Activated CD4-positive, alpha-beta memory T cell treated with anti-CD3 and anti-CD28 coated beads, Interleukin-2, amount 10 ng/mL, durations not matched to agents 7 days and 5 days (primary cell): ENCODE measurements around the gene SGSM2. TPM values are rescaled to one million over a fixed set of nuclear protein-coding genes. Genes with fewer than 3 reads are reported as not detected.

Source experiments
- CTCF ChIA-PET: fragments of 350-600 bp; sonication (Branson Sonifier 250); formaldehyde crosslinking; loops from one replicate; lab custom pipeline; 2021; ENCODE audit warnings: antibody characterized with exemption, inconsistent platforms; lab: Charles Lee
- POLR2A ChIA-PET: fragments of 350-600 bp; sonication (Branson Sonifier 250); formaldehyde crosslinking; loops from one replicate; lab custom pipeline; 2021; ENCODE audit warnings: antibody characterized with exemption; lab: Charles Lee
- DNase-seq: peaks from one replicate; pipeline ENCODE4 v3.0.0-alpha.2; 2020
- H3K27ac Mint-ChIP-seq: one replicate; pipeline ENCODE4 v1.8.0; 2021; ENCODE audit warnings: mild to moderate bottlenecking, mixed read lengths
- H3K27me3 Mint-ChIP-seq: one replicate; pipeline ENCODE4 v1.8.0; 2021; ENCODE audit warnings: mixed read lengths
- H3K36me3 Mint-ChIP-seq: one replicate; pipeline ENCODE4 v1.8.0; 2021; ENCODE audit warnings: low read depth, mixed read lengths
- H3K4me1 Mint-ChIP-seq: one replicate; pipeline ENCODE4 v1.8.0; 2021; ENCODE audit warnings: mixed read lengths
- H3K4me3 Mint-ChIP-seq: one replicate; pipeline ENCODE4 v1.8.0; 2021; ENCODE audit warnings: mild to moderate bottlenecking, mixed read lengths
- H3K9me3 Mint-ChIP-seq: one replicate; pipeline ENCODE4 v1.8.0; 2021; ENCODE audit warnings: mixed read lengths
- total RNA-seq, 2 experiments: library from RNA; stranded (reverse); gene quantifications; one replicate each; pipeline ENCODE4 v1.2.3, GENCODE V29; 2021

The SGSM2 gene
- total RNA-seq, 2 experiments from 2014 or later = 45.4 to 49.4 TPM

DNA sequence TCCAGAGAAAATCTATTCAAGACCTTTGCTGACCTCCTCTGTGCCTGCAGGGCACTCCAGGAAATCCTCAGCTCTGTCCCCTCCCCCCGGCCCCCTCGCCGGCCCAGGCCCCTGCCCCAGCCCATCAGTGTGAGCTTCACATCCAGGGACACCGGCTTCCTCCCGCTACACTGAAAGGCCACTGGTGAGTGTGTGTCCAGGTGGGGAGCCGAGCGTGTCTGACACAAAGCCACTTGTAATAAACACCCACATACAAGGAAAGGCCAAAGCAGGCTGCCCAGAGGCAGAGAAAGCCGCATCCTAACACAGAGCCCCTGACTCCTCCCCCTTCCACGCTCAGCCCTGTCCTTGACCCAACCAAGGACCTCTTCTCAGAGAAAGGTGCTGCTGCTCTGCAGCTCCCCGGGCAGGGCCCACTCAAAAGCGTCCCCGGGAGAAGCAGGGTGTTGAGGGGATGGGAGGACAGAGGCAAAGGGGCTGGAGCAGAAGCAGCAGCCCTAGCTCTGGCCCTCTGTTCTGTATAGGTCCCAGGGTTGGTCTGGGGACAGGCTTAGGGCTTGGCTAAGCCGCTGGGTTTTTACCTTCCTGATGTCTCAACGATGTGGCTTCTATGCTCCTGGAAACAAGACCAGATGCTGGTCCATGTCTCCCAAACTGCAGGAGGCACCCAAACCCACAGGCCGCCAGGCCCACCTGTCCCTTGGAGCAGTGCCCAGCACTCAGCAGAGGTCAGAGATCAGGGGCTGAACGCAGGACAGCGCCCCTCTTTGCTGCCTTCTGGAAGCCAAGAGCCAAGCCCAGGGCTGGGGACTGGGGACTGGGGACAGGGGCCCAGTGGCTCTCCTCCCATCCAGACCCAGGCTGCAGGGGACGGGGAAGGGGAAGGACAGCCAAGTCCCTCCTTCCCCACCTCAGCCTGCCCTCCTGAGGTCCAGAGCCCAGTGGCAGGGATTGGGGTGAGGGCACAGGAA is 48.2 kb downstream of the SGSM2 start:
- peaks cover 6% of the 10 kb centered on the region for H3K36me3 Mint-ChIP-seq
- no peaks in the 10 kb centered on the region for H3K9me3 Mint-ChIP-seq
- CTCF ChIA-PET = interaction anchor here (1.9 to 7.9 kb wide), 2 partner anchors 29 to 31 kb away, joined by 5 to 425 read pairs; no protein-coding TSS in a partner anchor
- H3K4me3 Mint-ChIP-seq = no peak overlapping the region
- POLR2A ChIA-PET = interaction anchor here (4.6 to 5.2 kb wide), 2 partner anchors 16 to 30 kb away, joined by 60 to 68 read pairs; partner anchors contain the start of gene MNT
- H3K27me3 Mint-ChIP-seq = no peaks in the 10 kb centered on the region
- H3K4me1 Mint-ChIP-seq = peaks cover 19% of the 10 kb centered on the region
- no peak overlapping the region for H3K27ac Mint-ChIP-seq
- DNase-seq = no peak

DNA sequence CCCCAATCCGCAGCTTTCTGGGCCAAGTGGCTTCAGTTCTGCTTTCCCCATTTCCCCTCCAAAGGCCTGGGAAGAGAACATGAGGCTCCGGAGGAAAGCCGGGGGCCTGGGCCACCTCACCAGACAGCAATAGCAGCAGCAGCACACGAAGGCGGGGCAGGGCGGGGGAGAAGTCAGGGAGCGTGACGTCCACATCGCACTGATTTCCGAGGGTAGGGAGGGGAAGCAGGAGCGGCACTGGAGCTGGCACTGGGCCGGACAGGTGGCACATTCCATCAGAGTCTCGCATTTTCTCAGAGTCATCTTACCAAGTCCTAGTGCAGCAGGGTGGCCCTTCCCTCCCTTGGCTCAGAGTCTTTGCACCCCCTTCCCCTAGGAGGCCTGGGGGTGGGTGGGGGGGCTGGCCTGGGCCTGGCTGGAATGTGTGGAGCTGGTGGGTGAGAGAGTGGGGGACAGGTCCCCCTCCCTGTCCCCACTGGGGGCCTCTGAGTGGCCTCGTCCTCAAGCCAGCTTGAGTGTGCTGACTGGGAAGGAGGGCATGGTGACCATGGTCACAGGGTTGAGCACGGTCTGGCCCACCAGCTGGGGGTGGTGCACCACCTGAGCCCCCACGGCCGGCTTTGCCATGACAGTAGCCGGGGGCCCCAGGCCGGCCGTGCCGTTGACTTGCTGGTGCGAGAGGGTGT is 49.2 kb downstream of the SGSM2 start:
- H3K4me3 Mint-ChIP-seq = no peak overlapping the region

DNA sequence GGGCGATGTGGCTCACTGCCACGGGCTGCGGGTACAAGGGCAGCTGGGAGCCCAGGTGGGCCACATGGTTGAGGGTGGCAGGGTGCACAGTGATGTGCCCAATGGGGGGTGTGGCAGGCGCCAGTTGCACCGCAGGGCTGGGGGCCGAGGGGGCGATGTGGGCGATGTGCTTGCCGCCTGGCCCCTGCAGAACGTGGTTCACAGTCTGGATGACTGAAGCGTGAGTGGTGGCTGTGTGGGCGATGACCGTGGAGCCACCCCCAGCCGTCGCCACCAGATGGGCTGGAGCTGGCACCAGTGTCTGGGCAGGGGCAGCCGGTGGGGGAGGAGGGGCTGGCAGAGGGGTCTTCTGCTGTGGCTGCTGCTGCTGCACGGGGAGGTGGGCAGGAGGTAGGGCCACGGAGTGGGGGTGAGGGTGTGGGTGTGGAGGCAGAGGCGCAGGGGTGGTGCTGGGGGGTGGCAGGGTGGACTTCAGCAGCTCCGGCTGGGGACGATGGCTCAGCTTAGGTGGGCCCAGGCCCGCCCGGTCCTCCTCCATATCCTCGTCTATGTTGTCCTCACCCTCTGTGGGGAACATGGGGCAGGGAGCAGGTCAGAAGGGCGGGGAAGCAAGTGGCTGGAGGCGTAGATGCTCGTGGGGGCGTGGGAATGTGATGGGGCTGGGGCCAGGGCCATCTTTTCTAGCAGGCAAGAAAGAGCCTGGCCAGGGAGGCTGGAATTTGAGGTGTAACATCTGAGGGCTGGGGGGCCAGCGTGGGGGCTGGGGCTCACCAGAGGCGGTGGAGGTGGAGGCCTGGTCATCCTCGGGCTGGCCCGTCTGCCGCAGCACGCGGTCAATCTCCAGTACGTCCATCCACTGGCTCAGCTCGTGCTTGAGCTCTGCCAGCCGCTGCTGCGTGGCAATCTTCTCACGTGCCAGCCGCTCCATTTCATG is 50.1 kb downstream of the SGSM2 start:
- H3K9me3 Mint-ChIP-seq = no peaks in the 10 kb centered on the region
- DNase-seq = no peak
- no peaks in the 10 kb centered on the region for H3K27me3 Mint-ChIP-seq
- ChIA-PET POLR2A (interaction anchor here (1.1 kb wide), 1 partner anchor 14 kb away, joined by 3 read pairs; no protein-coding TSS in a partner anchor), CTCF (interaction anchor here (0.6 to 1.9 kb wide), 2 partner anchors 29 to 70 kb away, joined by 3 to 5 read pairs; no protein-coding TSS in a partner anchor)
- H3K27ac Mint-ChIP-seq = no peak overlapping the region
- H3K4me1 Mint-ChIP-seq = peaks cover 35% of the 10 kb centered on the region
- no peak overlapping the region for H3K4me3 Mint-ChIP-seq
- peaks cover 16% of the 10 kb centered on the region for H3K36me3 Mint-ChIP-seq

More for the DNA sequence above, 49.2 kb downstream of the SGSM2 start:
- Mint-ChIP-seq H3K4me1 (peaks cover 27% of the 10 kb centered on the region), H3K9me3 (no peaks in the 10 kb centered on the region), H3K27ac (no peak overlapping the region), H3K36me3 (peaks cover 8% of the 10 kb centered on the region), H3K27me3 (no peaks in the 10 kb centered on the region)
- CTCF ChIA-PET = interaction anchor here (1.9 kb wide), 1 partner anchor 30 kb away, joined by 5 read pairs; no protein-coding TSS in a partner anchor
- POLR2A ChIA-PET = interaction anchor here (1.1 kb wide), 1 partner anchor 15 kb away, joined by 3 read pairs; no protein-coding TSS in a partner anchor
- DNase-seq = no peak

GRCh38 chr17:2388020-2388682 is 50.9 kb downstream of the SGSM2 start:
- H3K9me3 Mint-ChIP-seq = no peaks in the 10 kb centered on the region
- CTCF ChIA-PET = interaction anchor here (0.6 to 1.9 kb wide), 3 partner anchors 28 to 69 kb away, joined by 3 to 5 read pairs (median 4); no protein-coding TSS in a partner anchor
- H3K4me3 Mint-ChIP-seq = no peak overlapping the region
- H3K27me3 Mint-ChIP-seq = no peaks in the 10 kb centered on the region
- peaks cover 36% of the 10 kb centered on the region for H3K4me1 Mint-ChIP-seq
- peaks cover 16% of the 10 kb centered on the region for H3K36me3 Mint-ChIP-seq
- no peak for DNase-seq
- no peak overlapping the region for H3K27ac Mint-ChIP-seq
- POLR2A ChIA-PET = no interaction called here

DNA sequence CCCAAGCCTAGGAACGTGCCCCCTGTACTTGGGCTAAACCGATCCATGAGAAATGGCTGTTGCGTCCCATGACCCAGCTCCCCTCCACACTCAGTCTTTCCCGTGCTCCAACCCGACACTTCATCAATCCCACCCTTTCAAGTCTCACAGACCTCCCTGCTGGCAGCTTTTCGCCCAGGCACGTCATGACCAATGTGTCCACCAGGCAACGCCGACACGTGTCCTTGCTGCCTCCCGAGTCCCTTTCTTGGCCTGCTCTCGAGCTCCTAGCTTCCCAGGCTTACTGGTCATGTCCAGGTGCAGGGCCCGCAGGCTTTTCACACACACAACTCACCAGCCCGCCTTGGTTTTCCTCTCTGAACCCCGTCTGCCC is 51.4 kb downstream of the SGSM2 start:
- Mint-ChIP-seq H3K36me3 (peaks cover 16% of the 10 kb centered on the region), H3K27me3 (no peaks in the 10 kb centered on the region), H3K27ac (no peak overlapping the region), H3K4me1 (peaks cover 37% of the 10 kb centered on the region), H3K4me3 (no peak overlapping the region), H3K9me3 (no peaks in the 10 kb centered on the region)
- ChIA-PET POLR2A (no interaction called here), CTCF (interaction anchor here (1.2 kb wide), 1 partner anchor 27 kb away, joined by 4 read pairs; no protein-coding TSS in a partner anchor)
- DNase-seq = no peak

- CTCF ChIA-PET = interaction anchor here (0.6 to 4.4 kb wide), 4 partner anchors 8 to 54 kb away, joined by 3 to 61 read pairs (median 24); no protein-coding TSS in a partner anchor
- H3K27ac Mint-ChIP-seq = peak overlapping the region; percentile 61
- H3K4me3 Mint-ChIP-seq = no peak overlapping the region
- H3K27me3 Mint-ChIP-seq = no peaks in the 10 kb centered on the region
- no peak for DNase-seq
- H3K9me3 Mint-ChIP-seq = no peaks in the 10 kb centered on the region
- peaks cover 16% of the 10 kb centered on the region for H3K36me3 Mint-ChIP-seq
- POLR2A ChIA-PET = interaction anchor here (4.7 to 4.9 kb wide), 2 partner anchors 13 to 25 kb away, joined by 31 to 166 read pairs; partner anchors contain the start of gene MNT
- H3K4me1 Mint-ChIP-seq = peaks cover 46% of the 10 kb centered on the region
These were observed 53.0 kb downstream of the SGSM2 start for GRCh38 chr17:2390199-2390836.

DNA sequence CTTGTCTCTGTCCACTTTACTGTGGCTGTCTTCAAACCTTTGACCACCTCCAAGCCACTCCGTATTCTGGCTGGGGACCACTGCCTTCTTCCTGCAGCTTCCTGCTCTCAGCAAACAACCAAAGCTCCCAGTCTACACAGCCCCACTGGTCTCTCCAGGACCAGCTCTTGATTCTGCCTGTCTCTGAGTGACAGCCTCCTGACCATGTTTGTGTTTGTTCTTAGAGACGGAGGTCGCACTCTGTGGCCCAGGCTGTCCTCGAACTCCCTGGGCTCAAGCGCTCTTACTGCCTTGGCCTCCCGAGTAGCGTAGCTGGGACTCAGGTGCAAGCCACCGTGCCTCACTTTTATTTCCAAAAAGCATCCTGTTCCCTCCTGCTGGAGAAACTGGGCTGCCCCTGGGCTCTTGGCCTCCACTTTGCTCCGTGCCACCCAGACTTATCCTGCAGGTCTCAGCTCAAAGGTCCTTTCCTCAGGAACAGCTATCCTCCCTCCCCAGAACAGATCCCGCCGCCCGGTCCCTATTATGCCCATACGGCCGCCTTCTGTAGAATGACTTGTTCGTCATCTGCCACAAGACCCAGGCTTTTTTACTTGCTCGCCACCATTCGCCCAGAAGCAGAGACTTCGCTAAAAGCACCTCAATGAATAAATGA is 54.4 kb downstream of the SGSM2 start:
- Mint-ChIP-seq H3K4me1 (peaks cover 59% of the 10 kb centered on the region), H3K27ac (peak overlapping the region; percentile 90), H3K36me3 (peaks cover 18% of the 10 kb centered on the region), H3K9me3 (no peaks in the 10 kb centered on the region), H3K27me3 (no peaks in the 10 kb centered on the region), H3K4me3 (peak overlapping the region; percentile 90)
- no peak for DNase-seq
- ChIA-PET POLR2A (interaction anchor here (1.1 to 4.9 kb wide), 16 partner anchors 9 to 1752 kb away, joined by 3 to 166 read pairs (median 6); partner anchors contain the start of genes METTL16, MNT, SGSM2 and SMG6), CTCF (interaction anchor here (0.6 to 4.4 kb wide), 9 partner anchors 9 to 423 kb away, joined by 3 to 61 read pairs (median 5); partner anchors contain the start of gene HIC1)

- H3K4me3 Mint-ChIP-seq = peak overlapping the region; percentile 90
- peaks cover 67% of the 10 kb centered on the region for H3K4me1 Mint-ChIP-seq
- ChIA-PET POLR2A (interaction anchor here (0.8 to 4.9 kb wide), 26 partner anchors 9 to 1751 kb away, joined by 3 to 166 read pairs (median 6); partner anchors contain the start of genes HIC1, METTL16, MNT and PAFAH1B1), CTCF (interaction anchor here (0.6 to 4.4 kb wide), 9 partner anchors 9 to 422 kb away, joined by 3 to 61 read pairs (median 5); partner anchors contain the start of gene HIC1)
- DNase-seq = peak; percentile 97
- peaks cover 18% of the 10 kb centered on the region for H3K36me3 Mint-ChIP-seq
- H3K27ac Mint-ChIP-seq = peak overlapping the region; percentile 90
- H3K27me3 Mint-ChIP-seq = no peaks in the 10 kb centered on the region
- no peaks in the 10 kb centered on the region for H3K9me3 Mint-ChIP-seq
These were observed 55.2 kb downstream of the SGSM2 start for GRCh38 chr17:2392252-2393173.

- H3K27me3 Mint-ChIP-seq = no peaks in the 10 kb centered on the region
These were observed 56.1 kb downstream of the SGSM2 start for GRCh38 chr17:2393174-2393953.

More at GRCh38 chr17:2393174-2393953, 56.1 kb downstream of the SGSM2 start:
- Mint-ChIP-seq H3K36me3 (peaks cover 16% of the 10 kb centered on the region), H3K4me3 (peak overlapping the region; percentile 83), H3K4me1 (peaks cover 75% of the 10 kb centered on the region), H3K9me3 (no peaks in the 10 kb centered on the region), H3K27ac (peak overlapping the region; percentile 95)
- ChIA-PET POLR2A (interaction anchor here (0.8 to 4.9 kb wide), 19 partner anchors 10 to 744 kb away, joined by 3 to 166 read pairs (median 7); partner anchors contain the start of genes HIC1, METTL16, MNT and PAFAH1B1), CTCF (interaction anchor here (0.9 to 4.4 kb wide), 6 partner anchors 9 to 421 kb away, joined by 3 to 61 read pairs (median 8); partner anchors contain the start of genes HIC1 and TSR1)
- DNase-seq = peak; percentile 93
